GM19025 (cell line): ENCODE results near the gene WDR93.

Source experiments
- ATAC-seq: cut with Tn5 transposase; IDR thresholded peaks from one replicate; pipeline ENCODE4 v1.9.1; 2021; ENCODE audit warnings: mild to moderate bottlenecking, low read depth, moderate library complexity; ENCODE audit not compliant: unreplicated experiment

WDR93 gene

GRCh38 chr15:89660556-89660955 lies 30.1 kb upstream of the WDR93 start:
- ATAC-seq = no peak

- no peak for ATAC-seq
These were observed 27.6 kb upstream of the WDR93 start for GRCh38 chr15:89662893-89663626.

- ATAC-seq = no peak
These were observed 25.9 kb upstream of the WDR93 start for GRCh38 chr15:89664441-89665350.

- no peak for ATAC-seq
These were observed 25.0 kb upstream of the WDR93 start for GRCh38 chr15:89665449-89666181.

- no peak for ATAC-seq
These were observed 24.3 kb upstream of the WDR93 start for GRCh38 chr15:89666184-89666857.

GRCh38 chr15:89666858-89667705 lies 23.5 kb upstream of the WDR93 start:
- no peak for ATAC-seq

- no peak for ATAC-seq
These were observed 23.0 kb upstream of the WDR93 start for GRCh38 chr15:89667706-89667960.

GRCh38 chr15:89668171-89668570 lies 22.4 kb upstream of the WDR93 start:
- ATAC-seq = no peak

GRCh38 chr15:89669309-89669865 lies 21.2 kb upstream of the WDR93 start:
- no peak for ATAC-seq

GRCh38 chr15:89669941-89670340 lies 20.7 kb upstream of the WDR93 start:
- ATAC-seq = no peak

- no peak for ATAC-seq
These were observed 19.5 kb upstream of the WDR93 start for GRCh38 chr15:89670971-89671560.

GRCh38 chr15:89671687-89672086 lies 18.9 kb upstream of the WDR93 start:
- no peak for ATAC-seq

- ATAC-seq = no peak
These were observed 18.1 kb upstream of the WDR93 start for GRCh38 chr15:89672221-89673164.

GRCh38 chr15:89673165-89673512 lies 17.5 kb upstream of the WDR93 start:
- ATAC-seq = no peak

GRCh38 chr15:89674526-89674925 lies 16.1 kb upstream of the WDR93 start:
- no peak for ATAC-seq

- ATAC-seq = no peak
These were observed 15.0 kb upstream of the WDR93 start for GRCh38 chr15:89675606-89676005.

GRCh38 chr15:89677381-89677780 lies 13.2 kb upstream of the WDR93 start:
- ATAC-seq = no peak

- no peak for ATAC-seq
These were observed 11.4 kb upstream of the WDR93 start, which contains the start of gene PLIN1 for GRCh38 chr15:89679212-89679611. Gene PLIN1 (minus strand): TSS chr15:89679367. CDS start chr15:89677489, 1,878 bp downstream.
